Muscle layer of duodenum (tissue), 2 donors: Measurements from ENCODE around the gene HTR1B.

ENCODE experiments used
- H3K27ac ChIP-seq: one replicate; pipeline ENCODE4 v1.7.0; 2013; ENCODE audit warnings: mild to moderate bottlenecking, low read length
- H3K27me3 ChIP-seq: one replicate; pipeline ENCODE4 v1.7.0; 2013; ENCODE audit warnings: low read depth, mild to moderate bottlenecking, control low read depth, low read length
- H3K36me3 ChIP-seq, 2 donors: one replicate each; pipeline ENCODE4 v1.7.0; 2013; ENCODE audit warnings: low read length in 2 of 2, control low read depth in 1 of 2, mild to moderate bottlenecking in 1 of 2; ENCODE audit not compliant: insufficient read depth in 2 of 2, control insufficient read depth in 1 of 2
- H3K4me1 ChIP-seq, 2 donors: one replicate each; pipeline ENCODE4 v1.7.0; 2013; ENCODE audit warnings: low read length in 2 of 2, mild to moderate bottlenecking in 2 of 2, control low read depth in 1 of 2, moderate library complexity in 1 of 2; ENCODE audit not compliant: insufficient read depth in 2 of 2, control insufficient read depth in 1 of 2
- H3K4me3 ChIP-seq, 2 donors: one replicate each; pipeline ENCODE4 v1.7.0; 2013; ENCODE audit warnings: low read length in 2 of 2, low read depth in 1 of 2, mild to moderate bottlenecking in 1 of 2
- H3K9me3 ChIP-seq, 2 donors: one replicate each; pipeline ENCODE4 v1.7.0; 2013; ENCODE audit warnings: low read length in 2 of 2, control low read depth in 1 of 2, mild to moderate bottlenecking in 1 of 2; ENCODE audit not compliant: control insufficient read depth in 1 of 2
- donor health status: healthy.

Gene HTR1B

GRCh38 chr6:77454386-77454785 lies 8.9 kb downstream of the HTR1B start:
- Histone ChIP-seq H3K27me3 (no peaks in the 10 kb centered on the region), H3K36me3 (no peaks in the 10 kb centered on the region), H3K4me3 (no peak overlapping the region), H3K9me3 (no peaks in the 10 kb centered on the region), H3K4me1 (no peaks in the 10 kb centered on the region), H3K27ac (no peak overlapping the region)

- no peaks in the 10 kb centered on the region for H3K9me3 ChIP-seq
- no peak overlapping the region for H3K4me3 ChIP-seq
- H3K27me3 ChIP-seq, result no peaks in the 10 kb centered on the region
- no peak overlapping the region for H3K27ac ChIP-seq
- no peaks in the 10 kb centered on the region for H3K4me1 ChIP-seq
- no peaks in the 10 kb centered on the region for H3K36me3 ChIP-seq
Observed at GRCh38 chr6:77451466-77451865, 11.8 kb downstream of the HTR1B start.

- no peaks in the 10 kb centered on the region for H3K36me3 ChIP-seq
- no peaks in the 10 kb centered on the region for H3K9me3 ChIP-seq
- H3K27ac ChIP-seq, result no peak overlapping the region
- H3K27me3 ChIP-seq, result no peaks in the 10 kb centered on the region
- H3K4me3 ChIP-seq, result no peak overlapping the region
- no peaks in the 10 kb centered on the region for H3K4me1 ChIP-seq
Observed at GRCh38 chr6:77450924-77451323, 12.4 kb downstream of the HTR1B start.

GRCh38 chr6:77448546-77448945 lies 14.7 kb downstream of the HTR1B start:
- no peaks in the 10 kb centered on the region for H3K4me1 ChIP-seq
- no peaks in the 10 kb centered on the region for H3K9me3 ChIP-seq
- H3K4me3 ChIP-seq, result no peak overlapping the region
- H3K27me3 ChIP-seq, result no peaks in the 10 kb centered on the region
- H3K36me3 ChIP-seq, result no peaks in the 10 kb centered on the region
- no peak overlapping the region for H3K27ac ChIP-seq

- Histone ChIP-seq H3K9me3 (no peaks in the 10 kb centered on the region), H3K4me3 (no peak overlapping the region), H3K4me1 (no peaks in the 10 kb centered on the region), H3K27ac (no peak overlapping the region), H3K27me3 (no peaks in the 10 kb centered on the region), H3K36me3 (no peaks in the 10 kb centered on the region)
Observed at GRCh38 chr6:77447254-77447653, 16.0 kb downstream of the HTR1B start.

- Histone ChIP-seq H3K27ac (no peak overlapping the region), H3K4me3 (no peak overlapping the region), H3K27me3 (no peaks in the 10 kb centered on the region), H3K9me3 (no peaks in the 10 kb centered on the region), H3K4me1 (no peaks in the 10 kb centered on the region), H3K36me3 (no peaks in the 10 kb centered on the region)
Observed at GRCh38 chr6:77446249-77446648, 17.0 kb downstream of the HTR1B start.

- Histone ChIP-seq H3K9me3 (no peaks in the 10 kb centered on the region), H3K4me1 (no peaks in the 10 kb centered on the region), H3K27me3 (no peaks in the 10 kb centered on the region), H3K4me3 (no peak overlapping the region), H3K36me3 (no peaks in the 10 kb centered on the region), H3K27ac (no peak overlapping the region)
Observed at GRCh38 chr6:77445214-77445613, 18.1 kb downstream of the HTR1B start.

GRCh38 chr6:77440206-77440976 lies 22.9 kb downstream of the HTR1B start:
- H3K36me3 ChIP-seq, result no peaks in the 10 kb centered on the region
- H3K27me3 ChIP-seq, result no peaks in the 10 kb centered on the region
- no peak overlapping the region for H3K27ac ChIP-seq
- no peak overlapping the region for H3K4me3 ChIP-seq
- no peaks in the 10 kb centered on the region for H3K9me3 ChIP-seq
- H3K4me1 ChIP-seq, result no peaks in the 10 kb centered on the region

- Histone ChIP-seq H3K4me1 (no peaks in the 10 kb centered on the region), H3K27me3 (no peaks in the 10 kb centered on the region), H3K9me3 (no peaks in the 10 kb centered on the region), H3K36me3 (no peaks in the 10 kb centered on the region), H3K27ac (no peak overlapping the region), H3K4me3 (no peak overlapping the region)
Observed at GRCh38 chr6:77433888-77434287, 29.4 kb downstream of the HTR1B start.

GRCh38 chr6:77430504-77430903 lies 32.8 kb downstream of the HTR1B start:
- Histone ChIP-seq H3K27ac (no peak overlapping the region), H3K36me3 (no peaks in the 10 kb centered on the region), H3K4me1 (no peaks in the 10 kb centered on the region), H3K4me3 (no peak overlapping the region), H3K9me3 (no peaks in the 10 kb centered on the region), H3K27me3 (no peaks in the 10 kb centered on the region)

- H3K4me3 ChIP-seq, result no peak overlapping the region
- no peaks in the 10 kb centered on the region for H3K4me1 ChIP-seq
- no peaks in the 10 kb centered on the region for H3K27me3 ChIP-seq
- H3K36me3 ChIP-seq, result no peaks in the 10 kb centered on the region
- H3K9me3 ChIP-seq, result no peaks in the 10 kb centered on the region
- no peak overlapping the region for H3K27ac ChIP-seq
Observed at GRCh38 chr6:77425671-77426070, 37.6 kb downstream of the HTR1B start.

- Histone ChIP-seq H3K4me3 (no peak overlapping the region), H3K27me3 (no peaks in the 10 kb centered on the region), H3K9me3 (no peaks in the 10 kb centered on the region), H3K4me1 (no peaks in the 10 kb centered on the region), H3K27ac (no peak overlapping the region), H3K36me3 (no peaks in the 10 kb centered on the region)
Observed at GRCh38 chr6:77425216-77425615, 38.1 kb downstream of the HTR1B start.
